Tibial nerve (tissue), 3 donors: ENCODE results near the gene AQP12B.

Experiments
- POLR2A ChIP-seq, 2 donors: fragments of 450-650 bp; IDR thresholded peaks; one replicate each; pipeline ENCODE4 v1.6.1; 2017; ENCODE audit warnings: antibody characterized with exemption in 2 of 2, mild to moderate bottlenecking in 2 of 2, moderate library complexity in 2 of 2
- TF ChIP-seq, protein P1 (sequence below), 5 experiments: fragments of 200-600 bp in 3 of 5; fragments of 450-650 bp in 2 of 5; sonication (generic) in 3 of 5; IDR thresholded peaks; one replicate each; pipeline ENCODE4 v1.5.1; 2016 to 2019; ENCODE audit warnings: antibody characterized with exemption in 5 of 5, mild to moderate bottlenecking in 3 of 5, moderate library complexity in 2 of 5

DNA sequence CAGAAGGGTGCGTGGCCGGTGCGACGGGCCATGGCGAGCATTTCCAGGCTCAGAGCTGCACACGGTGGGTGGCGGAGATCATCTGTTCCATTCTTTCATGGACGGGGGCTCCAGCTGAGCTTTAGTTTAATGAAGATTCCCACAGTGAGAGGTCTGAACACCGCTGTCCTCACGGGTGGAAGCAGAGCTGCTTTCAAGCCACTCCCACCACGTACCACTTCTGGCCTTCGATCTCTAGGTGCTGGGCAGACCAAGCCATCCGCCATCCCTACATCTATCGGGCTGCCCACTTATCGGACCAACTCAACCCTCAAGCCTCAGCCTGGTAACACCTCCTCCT, 38.9 kb downstream of the AQP12B start:
- TF ChIP-seq, protein P1, sequence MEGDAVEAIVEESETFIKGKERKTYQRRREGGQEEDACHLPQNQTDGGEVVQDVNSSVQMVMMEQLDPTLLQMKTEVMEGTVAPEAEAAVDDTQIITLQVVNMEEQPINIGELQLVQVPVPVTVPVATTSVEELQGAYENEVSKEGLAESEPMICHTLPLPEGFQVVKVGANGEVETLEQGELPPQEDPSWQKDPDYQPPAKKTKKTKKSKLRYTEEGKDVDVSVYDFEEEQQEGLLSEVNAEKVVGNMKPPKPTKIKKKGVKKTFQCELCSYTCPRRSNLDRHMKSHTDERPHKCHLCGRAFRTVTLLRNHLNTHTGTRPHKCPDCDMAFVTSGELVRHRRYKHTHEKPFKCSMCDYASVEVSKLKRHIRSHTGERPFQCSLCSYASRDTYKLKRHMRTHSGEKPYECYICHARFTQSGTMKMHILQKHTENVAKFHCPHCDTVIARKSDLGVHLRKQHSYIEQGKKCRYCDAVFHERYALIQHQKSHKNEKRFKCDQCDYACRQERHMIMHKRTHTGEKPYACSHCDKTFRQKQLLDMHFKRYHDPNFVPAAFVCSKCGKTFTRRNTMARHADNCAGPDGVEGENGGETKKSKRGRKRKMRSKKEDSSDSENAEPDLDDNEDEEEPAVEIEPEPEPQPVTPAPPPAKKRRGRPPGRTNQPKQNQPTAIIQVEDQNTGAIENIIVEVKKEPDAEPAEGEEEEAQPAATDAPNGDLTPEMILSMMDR (IDR thresholded peaks at IDR 0.05) = no peak
- TF ChIP-seq POLR2A (IDR thresholded peaks at IDR 0.05) = no peak
